ENCODE measurements around the gene PPP1CA. TPM values are rescaled to one million over a fixed set of nuclear protein-coding genes. Genes with fewer than 3 reads are reported as not detected.
A peak's percentile ranks its signal among the peaks of the same experiment; 100 is the strongest.

The PPP1CA gene
- total and polyA plus RNA-seq, 4 donors, result 62.4 to 92.9 (median 75.9) TPM

- no peak for DNase-seq (ENCODE audit: low spot score)
- no peak overlapping the region for H3K4me3 ChIP-seq (ENCODE audit: low read depth in 1 of 3, low read length in 3 of 3)
- WGBS, result 82% methylated on average over 11 of the region's 11 CpGs
- TF ChIP-seq GABPA (IDR thresholded peaks at IDR 0.05 in 1 of 2, conservative IDR thresholded peaks at IDR 0.05 in 1 of 2) (no peak), HNF4G (IDR thresholded peaks at IDR 0.05) (no peak), JUND (IDR thresholded peaks at IDR 0.05) (no peak), YY1 (IDR thresholded peaks at IDR 0.05) (no peak), ZBTB33 (IDR thresholded peaks at IDR 0.05) (no peak)
- H3K4me1 ChIP-seq (ENCODE audit: control insufficient read depth in 4 of 4, insufficient read depth in 4 of 4, low read length in 3 of 4), result peaks cover 3 to 19% (median 12%) of the 10 kb centered on the region in 4 donors
- no peak overlapping the region for H3K9ac ChIP-seq (ENCODE audit: low read depth in 1 of 2, low read length in 2 of 2)
- H3K9me3 ChIP-seq (ENCODE audit: control insufficient read depth in 4 of 4, low read length in 3 of 4), result no peaks in the 10 kb centered on the region
- H3K27ac ChIP-seq (ENCODE audit: low read depth in 1 of 2, low read length in 2 of 2), result no peak overlapping the region
- H3K36me3 ChIP-seq (ENCODE audit: control insufficient read depth in 4 of 4, insufficient read depth in 3 of 4, low read depth in 1 of 4, low read length in 3 of 4), result peaks cover 3 to 32% (median 8%) of the 10 kb centered on the region in 4 donors
- H3K27me3 ChIP-seq (ENCODE audit: control insufficient read depth in 4 of 4, insufficient read depth in 4 of 4, low read length in 3 of 4), result no peaks in the 10 kb centered on the region
Measured at GRCh38 chr11:67429722-67430121, 28.1 kb upstream of the PPP1CA start.

- TF ChIP-seq RXRA (IDR thresholded peaks at IDR 0.05) (no peak), YY1 (IDR thresholded peaks at IDR 0.05) (no peak), REST (IDR thresholded peaks at IDR 0.05) (no peak), EGR1 (IDR thresholded peaks at IDR 0.05; ENCODE audit: low read depth in 2 of 2) (no peak), HNF4G (IDR thresholded peaks at IDR 0.05) (no peak), FOXA2 (IDR thresholded peaks at IDR 0.05) (no peak), ATF3 (IDR thresholded peaks at IDR 0.05) (no peak), CTCF (IDR thresholded peaks at IDR 0.05; ENCODE audit: low read depth, low read length, missing input control) (no peak), MAX (IDR thresholded peaks at IDR 0.05) (no peak), FOXA1 (IDR thresholded peaks at IDR 0.05) (no peak), NR2F2 (IDR thresholded peaks at IDR 0.05) (no peak), JUND (IDR thresholded peaks at IDR 0.05) (no peak), TAF1 (conservative IDR thresholded peaks at IDR 0.05) (no peak), SP1 (IDR thresholded peaks at IDR 0.05) (no peak), ZBTB33 (IDR thresholded peaks at IDR 0.05) (no peak), HNF4A (conservative IDR thresholded peaks at IDR 0.05) (no peak), RAD21 (IDR thresholded peaks at IDR 0.05) (no peak)
- Histone ChIP-seq H3K27ac (ENCODE audit: low read depth in 1 of 2, low read length in 2 of 2) (peak overlapping the region; percentile 80 to 94), H3K9me3 (ENCODE audit: control insufficient read depth in 4 of 4, low read length in 3 of 4) (no peaks in the 10 kb centered on the region), H3K36me3 (ENCODE audit: control insufficient read depth in 4 of 4, insufficient read depth in 3 of 4, low read depth in 1 of 4, low read length in 3 of 4) (peaks cover 3 to 26% (median 7%) of the 10 kb centered on the region in 4 donors), H3K4me3 (ENCODE audit: low read depth in 1 of 3, low read length in 3 of 3) (peak overlapping the region; percentile 68 to 100 (median 91)), H3K4me1 (ENCODE audit: control insufficient read depth in 4 of 4, insufficient read depth in 4 of 4, low read length in 3 of 4) (peaks cover 3 to 19% (median 12%) of the 10 kb centered on the region in 4 donors), H3K9ac (ENCODE audit: low read depth in 1 of 2, low read length in 2 of 2) (peak overlapping the region; percentile 90 to 100), H3K27me3 (ENCODE audit: control insufficient read depth in 4 of 4, insufficient read depth in 4 of 4, low read length in 3 of 4) (no peaks in the 10 kb centered on the region)
- 44% methylated on average over 12 of the region's 12 CpGs for WGBS
- no peak for DNase-seq (ENCODE audit: low spot score)
Measured at GRCh38 chr11:67429038-67429668, 27.5 kb upstream of the PPP1CA start.

Data from liver (tissue), 9 donors.